SU-DHL-6 (cell line): ENCODE data around the gene CACTIN.

ENCODE experiments used
- H2AFZ ChIP-seq: fragments of 200-600 bp; sonication (generic); 2 replicates; pipeline ENCODE4 v1.6.1; 2014; ENCODE audit warnings: low read depth, mild to moderate bottlenecking, moderate library complexity, mixed read lengths, antibody characterized with exemption, low read length; ENCODE audit not compliant: severe bottlenecking
- H3F3A ChIP-seq: fragments of 200-600 bp; shearing (Covaris generic); 2 replicates; pipeline ENCODE4 v1.6.0; 2016; ENCODE audit warnings: antibody characterized with exemption, mild to moderate bottlenecking; ENCODE audit not compliant: insufficient read depth
- H3K27ac ChIP-seq: fragments of 200-600 bp; sonication (generic); 2 replicates; pipeline ENCODE4 v1.5.1; 2016; ENCODE audit warnings: low read depth, mild to moderate bottlenecking, low read length, moderate library complexity, mixed read lengths
- H3K27me3 ChIP-seq: fragments of 200-600 bp; sonication (generic), shearing (Covaris generic); 2 replicates; pipeline ENCODE4 v1.6.0; 2014; ENCODE audit warnings: mild to moderate bottlenecking, low read length
- H3K36me3 ChIP-seq: fragments of 200-600 bp; sonication (generic); 2 replicates; pipeline ENCODE4 v1.6.1; 2014; ENCODE audit warnings: mild to moderate bottlenecking, low read length, mixed read lengths
- H3K4me2 ChIP-seq: fragments of 300-600, 200-600 bp; shearing (Covaris generic), sonication (generic); 2 replicates; pipeline ENCODE4 v1.6.0; 2014; ENCODE audit warnings: low read length, low read depth, mild to moderate bottlenecking; ENCODE audit not compliant: poor library complexity, severe bottlenecking
- H3K4me3 ChIP-seq: fragments of 200-600 bp; sonication (generic); 2 replicates; pipeline ENCODE4 v1.5.1; 2014; ENCODE audit warnings: antibody characterized with exemption, low read length, mild to moderate bottlenecking, mixed read lengths; ENCODE audit not compliant: insufficient read depth, poor library complexity, severe bottlenecking
- H3K79me2 ChIP-seq: fragments of 200-600 bp; sonication (generic); 2 replicates; pipeline ENCODE4 v1.6.1; 2014; ENCODE audit warnings: mild to moderate bottlenecking, low read length, moderate library complexity; ENCODE audit not compliant: insufficient read depth
- H3K9ac ChIP-seq: fragments of 200-600 bp; sonication (generic); 2 replicates; pipeline ENCODE4 v1.7.0; 2014; ENCODE audit warnings: mild to moderate bottlenecking, low read length
- H3K9me2 ChIP-seq: fragments of 200-600 bp; sonication (generic); replicated peaks from 2 replicates; pipeline ENCODE4 v1.6.1; 2014; ENCODE audit warnings: low read length; ENCODE audit not compliant: insufficient read depth
- H3K9me3 ChIP-seq: fragments of 200-600 bp; sonication (generic); 2 replicates; pipeline ENCODE4 v1.6.1; 2014; ENCODE audit warnings: low read length, mixed read lengths; ENCODE audit not compliant: insufficient read depth
- H4K20me1 ChIP-seq: fragments of 200-600 bp; sonication (generic); 2 replicates; pipeline ENCODE4 v1.6.1; 2014; ENCODE audit warnings: low read depth, mild to moderate bottlenecking, antibody characterized with exemption, low read length, moderate library complexity, mixed read lengths
- CTCF ChIP-seq: fragments of 200-600 bp; sonication (generic); IDR thresholded peaks from one replicate; pipeline ENCODE4 v1.5.1; 2017; ENCODE audit warnings: antibody characterized with exemption, mild to moderate bottlenecking, low read length, moderate library complexity; ENCODE audit not compliant: insufficient read depth, poor library complexity, severe bottlenecking
- EZH2phosphoT487 ChIP-seq: fragments of 200-600 bp; sonication (generic), shearing (Covaris generic); conservative IDR thresholded peaks from 2 replicates; pipeline ENCODE4 v1.6.1; 2018; ENCODE audit warnings: mild to moderate bottlenecking, antibody characterized with exemption, low read length, moderate library complexity, mixed read lengths

Gene CACTIN

GRCh38 chr19:3646336-3647092 lies 19.9 kb upstream of the CACTIN start:
- Histone ChIP-seq H3K4me2 (no peak overlapping the region), H2AFZ (no peak overlapping the region), H3K27ac (no peak overlapping the region), H3F3A (no peaks in the 10 kb centered on the region), H4K20me1 (no peaks in the 10 kb centered on the region), H3K9ac (no peak overlapping the region), H3K9me2 (no peaks in the 10 kb centered on the region), H3K27me3 (no peaks in the 10 kb centered on the region), H3K4me3 (no peak overlapping the region), H3K9me3 (no peaks in the 10 kb centered on the region), H3K79me2 (no peaks in the 10 kb centered on the region), H3K36me3 (no peaks in the 10 kb centered on the region)
- TF ChIP-seq CTCF (no peak), EZH2phosphoT487 (no peak)

GRCh38 chr19:3645726-3646125 lies 19.1 kb upstream of the CACTIN start:
- Histone ChIP-seq H4K20me1 (no peaks in the 10 kb centered on the region), H3K27ac (no peak overlapping the region), H3K9me3 (no peaks in the 10 kb centered on the region), H3K4me3 (no peak overlapping the region), H3K9ac (no peak overlapping the region), H3K9me2 (no peaks in the 10 kb centered on the region), H3K36me3 (no peaks in the 10 kb centered on the region), H2AFZ (no peak overlapping the region), H3K27me3 (no peaks in the 10 kb centered on the region), H3F3A (no peaks in the 10 kb centered on the region), H3K4me2 (no peak overlapping the region), H3K79me2 (no peaks in the 10 kb centered on the region)
- TF ChIP-seq CTCF (no peak), EZH2phosphoT487 (no peak)

- Histone ChIP-seq H3K9me2 (no peaks in the 10 kb centered on the region), H3K27ac (no peak overlapping the region), H3K4me2 (no peak overlapping the region), H3K36me3 (no peaks in the 10 kb centered on the region), H2AFZ (no peak overlapping the region), H3K4me3 (no peak overlapping the region), H3K79me2 (no peaks in the 10 kb centered on the region), H3K9ac (no peak overlapping the region), H3K9me3 (no peaks in the 10 kb centered on the region), H4K20me1 (no peaks in the 10 kb centered on the region), H3K27me3 (no peaks in the 10 kb centered on the region), H3F3A (no peaks in the 10 kb centered on the region)
- TF ChIP-seq CTCF (no peak), EZH2phosphoT487 (no peak)
These were observed 18.4 kb upstream of the CACTIN start for GRCh38 chr19:3645067-3645396.
